HG03520 (cell line): ENCODE results near the gene HS6ST3.

Experiments
- ATAC-seq: cut with Tn5 transposase; IDR thresholded peaks from one replicate; pipeline ENCODE4 v1.9.1; 2021; ENCODE audit warnings: mild to moderate bottlenecking, moderate library complexity; ENCODE audit not compliant: unreplicated experiment

Gene HS6ST3

DNA sequence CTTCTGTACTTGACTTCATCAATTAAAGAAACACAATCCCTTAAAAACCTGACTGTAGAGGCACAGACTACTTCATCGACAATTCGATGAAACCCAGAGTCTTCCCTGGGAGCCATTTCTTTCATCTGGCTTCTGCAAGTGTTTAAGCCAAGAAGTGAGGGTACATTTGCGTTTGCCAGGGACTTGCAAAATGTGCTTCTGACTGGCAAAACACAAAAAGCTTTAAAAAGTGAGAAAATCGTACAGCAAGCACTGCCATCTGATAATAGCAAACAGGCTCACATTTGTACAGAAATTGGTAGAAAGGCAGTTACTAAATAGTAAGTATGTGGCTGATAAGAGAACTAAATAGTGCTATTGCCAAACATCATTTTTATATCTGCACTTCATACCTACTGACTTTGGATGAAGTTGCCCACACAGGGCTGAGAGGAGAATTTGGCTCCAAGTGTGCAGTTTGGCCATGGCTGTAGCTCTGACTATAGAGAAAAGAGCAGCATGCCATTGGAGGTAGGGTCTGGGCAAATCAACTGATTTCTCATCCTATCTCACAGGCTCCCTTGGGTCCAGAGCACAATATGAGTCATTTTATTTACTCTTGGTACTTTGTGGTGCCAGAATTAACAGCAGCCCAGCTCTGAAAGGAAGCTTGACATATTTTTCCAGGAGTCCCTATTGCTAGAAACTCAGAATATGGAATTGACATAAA is 546.2 kb downstream of the HS6ST3 start:
- ATAC-seq, result no peak

DNA sequence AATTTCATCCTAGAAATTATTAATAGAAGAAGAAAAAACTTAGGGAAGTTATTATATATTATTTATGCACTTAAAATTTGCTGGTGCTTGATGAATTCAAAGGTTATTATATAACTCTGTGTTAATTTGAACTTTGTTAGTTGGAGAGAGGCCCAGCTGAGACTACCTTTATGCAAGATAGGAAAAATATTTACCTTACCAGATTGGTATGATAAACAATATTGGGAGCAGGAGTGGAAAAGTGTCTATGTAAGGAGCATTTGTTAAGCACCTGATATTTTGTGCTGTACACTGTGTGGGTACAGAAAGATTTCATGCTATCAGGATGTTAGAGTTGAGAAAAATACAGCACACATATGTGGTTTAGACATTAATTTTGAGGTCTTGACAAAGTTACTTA is 547.1 kb downstream of the HS6ST3 start:
- no peak for ATAC-seq

- no peak for ATAC-seq
These were observed 556.2 kb downstream of the HS6ST3 start for GRCh38 chr13:96646101-96646500.

DNA sequence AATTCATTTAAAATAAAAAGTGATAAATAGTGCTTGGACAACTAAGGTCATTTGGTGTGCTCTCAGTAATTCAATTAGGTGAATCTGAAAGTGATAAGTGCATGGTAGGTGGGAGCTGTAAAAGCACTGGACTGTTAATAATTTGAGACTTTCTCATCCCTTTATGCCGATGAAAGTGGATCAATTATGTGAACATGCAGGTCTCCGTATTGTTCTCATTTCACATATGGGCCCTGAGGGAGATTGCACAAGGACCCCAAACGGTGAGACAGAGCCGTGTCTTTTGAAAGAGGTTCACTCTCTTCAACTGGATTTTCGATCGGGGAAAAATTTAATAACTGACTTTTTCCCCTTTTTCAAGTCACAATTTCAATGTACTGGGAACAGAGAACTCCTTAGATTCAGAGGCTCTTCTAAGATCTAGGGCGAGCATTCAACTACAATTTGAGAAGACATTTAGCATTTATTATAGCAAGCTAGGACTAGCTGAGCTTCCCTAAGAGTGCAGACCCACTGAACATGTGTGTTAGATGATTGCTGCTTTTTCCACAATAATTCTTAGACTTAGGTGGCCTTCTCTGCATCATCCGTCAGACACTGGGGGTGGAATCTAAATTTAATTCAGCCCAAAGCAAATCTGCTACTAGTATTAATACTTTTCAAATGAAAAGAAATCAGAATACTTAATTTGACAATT is 556.8 kb downstream of the HS6ST3 start:
- ATAC-seq, result no peak

- ATAC-seq, result peak; percentile 88
These were observed 560.5 kb downstream of the HS6ST3 start for GRCh38 chr13:96650301-96650886.

GRCh38 chr13:96651598-96651997 is 561.7 kb downstream of the HS6ST3 start:
- no peak for ATAC-seq

DNA sequence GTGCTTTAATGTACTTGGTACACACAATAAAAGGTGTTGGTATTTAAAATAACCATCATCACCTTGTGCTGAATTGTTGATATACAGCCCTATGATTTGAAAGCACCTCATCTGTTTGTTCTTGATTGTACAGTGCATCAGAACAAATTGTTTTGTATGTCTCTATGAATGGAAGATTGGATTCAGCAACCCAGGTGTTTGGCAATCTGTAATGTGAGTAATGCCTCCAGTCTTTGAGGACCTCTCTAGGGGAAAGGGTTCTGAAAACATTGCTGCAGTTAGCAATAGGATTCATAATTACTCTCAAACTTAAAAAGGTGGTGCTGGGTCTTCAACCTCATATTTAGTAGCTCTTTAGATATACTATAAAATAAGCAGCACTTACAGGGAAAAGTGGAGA is 562.6 kb downstream of the HS6ST3 start:
- ATAC-seq, result no peak

- no peak for ATAC-seq
These were observed 571.7 kb downstream of the HS6ST3 start for GRCh38 chr13:96661612-96662011.

DNA sequence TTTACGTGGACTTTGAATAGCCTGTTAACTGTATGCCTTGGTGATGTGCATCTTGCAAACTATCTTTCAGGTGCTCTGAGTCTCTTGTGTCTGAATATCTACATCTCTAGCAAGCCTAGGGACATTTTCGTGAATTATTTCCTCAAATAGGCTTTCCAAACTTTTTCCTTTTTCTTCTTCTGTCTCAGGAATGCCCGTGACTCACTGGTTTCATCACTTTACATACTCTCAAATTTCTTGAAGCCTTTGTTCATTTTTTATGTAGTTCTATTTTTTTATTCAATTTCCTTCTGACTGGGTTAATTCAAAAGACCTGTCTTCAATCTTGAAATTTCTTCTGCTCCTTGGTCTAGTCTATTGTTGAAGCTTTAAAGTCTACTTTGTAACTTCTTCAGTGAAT is 572.1 kb downstream of the HS6ST3 start:
- no peak for ATAC-seq

- ATAC-seq, result no peak
These were observed 577.5 kb downstream of the HS6ST3 start for GRCh38 chr13:96667294-96668018.

- ATAC-seq, result no peak
These were observed 581.2 kb downstream of the HS6ST3 start for GRCh38 chr13:96671073-96671472.

- ATAC-seq, result no peak
These were observed 582.1 kb downstream of the HS6ST3 start for GRCh38 chr13:96672016-96672415.

DNA sequence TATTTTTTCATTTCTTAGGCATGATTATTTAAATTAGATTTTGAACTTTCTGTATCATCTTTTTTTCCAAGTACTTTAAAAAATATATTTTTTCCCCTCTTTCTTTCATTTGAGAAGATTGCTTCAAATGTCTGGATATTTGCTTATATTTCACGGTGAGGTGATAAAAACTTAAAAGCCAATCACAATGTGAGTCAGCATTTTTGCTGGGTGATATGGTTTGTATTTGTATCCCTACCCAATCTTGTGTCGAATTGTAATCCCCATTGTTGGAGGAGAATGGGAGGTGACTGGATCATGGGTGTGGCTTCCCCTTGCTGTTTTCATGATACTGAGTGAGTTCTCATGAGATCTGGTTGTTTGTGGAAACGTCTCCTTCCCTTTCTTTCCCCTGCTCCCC is 583.9 kb downstream of the HS6ST3 start:
- no peak for ATAC-seq

DNA sequence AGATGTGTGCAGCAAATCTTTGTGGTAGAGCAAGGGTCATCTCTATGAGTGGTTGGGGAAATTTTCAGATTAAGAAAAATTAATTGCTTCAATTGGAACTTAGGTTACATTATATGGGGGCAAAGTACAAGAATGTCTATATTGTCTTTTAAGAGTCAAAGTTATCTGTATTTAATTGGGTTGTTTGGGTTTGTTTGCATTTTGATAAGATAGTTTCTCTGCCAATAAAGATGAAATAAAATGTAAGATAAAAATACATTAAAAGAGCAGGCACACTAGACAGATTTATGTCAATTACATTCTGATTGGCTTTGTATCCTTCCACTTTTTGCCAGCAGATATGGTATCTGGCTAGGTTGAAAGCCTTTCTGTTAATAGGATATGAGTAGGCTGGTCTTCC is 587.1 kb downstream of the HS6ST3 start:
- no peak for ATAC-seq

DNA sequence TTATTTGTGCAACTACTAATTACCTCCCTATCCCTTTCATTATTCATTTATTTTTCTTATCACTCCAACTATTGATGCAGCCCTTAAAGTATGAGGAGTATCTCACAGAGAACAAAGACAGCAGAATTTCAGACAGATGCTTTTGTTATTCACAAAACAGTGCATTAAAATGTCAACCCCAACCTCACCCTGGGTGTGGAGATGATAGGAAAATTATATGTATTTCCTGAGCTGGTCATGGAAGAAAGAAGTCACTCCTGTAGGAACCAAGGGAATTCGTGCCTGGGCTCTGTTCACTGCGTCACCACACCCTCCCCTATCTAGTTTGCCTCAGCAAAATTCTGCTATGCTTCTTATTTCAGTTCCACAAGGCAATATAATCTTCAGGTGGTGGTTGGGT is 588.9 kb downstream of the HS6ST3 start:
- no peak for ATAC-seq

GRCh38 chr13:96680898-96681297 is 591.0 kb downstream of the HS6ST3 start:
- no peak for ATAC-seq

DNA sequence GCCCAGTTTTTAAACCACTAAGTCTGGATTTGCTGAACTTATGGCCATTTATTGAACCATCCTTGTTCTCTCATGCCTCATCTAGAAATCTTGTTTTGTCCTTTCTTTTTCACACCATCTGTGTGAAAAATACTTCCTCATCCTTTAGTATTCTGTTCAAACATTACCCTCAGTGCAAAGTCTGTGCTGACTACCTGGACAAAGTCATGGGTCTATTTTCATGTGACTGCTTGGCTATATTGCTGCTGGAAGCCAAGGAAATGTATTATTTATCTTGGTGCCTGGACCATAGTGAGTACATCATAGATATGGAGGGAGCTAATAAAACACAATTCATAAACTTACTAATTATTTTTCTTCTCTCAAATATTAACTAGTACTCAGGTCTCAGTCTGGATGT is 591.9 kb downstream of the HS6ST3 start:
- no peak for ATAC-seq

DNA sequence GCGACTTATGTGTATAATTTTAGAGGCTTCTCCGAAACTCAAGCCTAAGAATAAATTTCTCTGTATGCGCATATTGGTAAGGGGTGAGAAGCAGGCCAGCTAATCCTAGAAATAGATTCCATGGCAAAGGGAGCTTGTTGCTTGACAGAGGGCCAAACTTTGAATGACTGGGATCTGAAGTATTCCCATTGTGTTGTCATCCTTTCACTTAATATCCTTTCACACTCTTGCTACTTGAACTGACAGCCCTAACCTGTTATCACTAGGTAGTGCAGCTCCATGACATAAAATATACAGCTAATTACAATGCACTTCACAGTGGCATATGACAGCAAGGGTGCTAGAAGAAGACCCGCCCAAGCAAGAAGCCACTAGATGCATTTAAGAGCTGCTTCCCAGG is 594.6 kb downstream of the HS6ST3 start:
- no peak for ATAC-seq

DNA sequence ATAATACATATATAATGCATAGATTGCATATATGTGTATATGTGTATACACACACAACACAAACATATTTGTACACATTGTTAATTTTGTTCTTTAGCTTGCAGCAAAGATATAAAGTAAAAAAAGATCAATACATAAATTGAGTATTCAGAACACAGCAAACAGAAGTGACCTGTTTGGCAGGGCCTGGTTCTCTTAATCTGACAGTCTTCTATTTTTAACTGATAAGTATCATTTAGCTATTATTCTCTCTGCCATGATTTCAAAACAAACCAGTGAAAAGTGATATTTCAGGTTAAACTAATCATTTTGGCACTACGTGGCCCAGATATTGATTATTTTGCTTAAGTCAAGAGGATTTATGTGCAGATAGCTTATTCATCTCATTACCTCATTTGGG is 595.0 kb downstream of the HS6ST3 start:
- ATAC-seq, result no peak

GRCh38 chr13:96686286-96686685 is 596.4 kb downstream of the HS6ST3 start:
- ATAC-seq, result no peak

DNA sequence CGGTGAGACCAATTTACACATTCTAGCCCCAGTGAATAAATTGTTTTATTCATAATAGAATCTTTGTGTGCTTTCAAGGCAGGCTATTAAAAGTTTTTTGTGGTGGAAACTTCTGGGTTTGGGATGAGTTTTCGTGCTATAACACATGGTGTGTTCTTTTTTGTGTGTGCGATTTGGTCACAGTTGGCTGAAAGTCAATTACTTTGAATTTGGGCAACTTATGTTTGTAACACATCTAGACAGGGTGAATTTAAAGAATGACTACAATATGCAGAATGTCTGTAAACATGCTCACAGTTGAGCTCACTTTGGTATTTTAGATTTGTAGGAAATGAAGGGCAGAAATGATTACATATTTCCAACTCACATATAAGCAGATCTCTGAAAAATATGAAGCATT is 597.3 kb downstream of the HS6ST3 start:
- no peak for ATAC-seq

- no peak for ATAC-seq
These were observed 601.1 kb downstream of the HS6ST3 start for GRCh38 chr13:96690998-96691397.
